HepG2 (cell line): ENCODE measurements around the gene RPS4Y1. TPM values are rescaled to one million over a fixed set of nuclear protein-coding genes. Genes with fewer than 3 reads are reported as not detected.

Experiments
- DZIP1 ChIP-seq: sonication (generic); formaldehyde crosslinking; IDR thresholded peaks from 2 replicates; pipeline ENCODE4 v1.5.0; 2020; ENCODE audit warnings: mild to moderate bottlenecking, missing genetic modification reagents
- FOXK1 ChIP-seq: sonication (generic); formaldehyde crosslinking; IDR thresholded peaks from 2 replicates; pipeline ENCODE4 v1.4.0; 2020; ENCODE audit warnings: low read depth, missing genetic modification reagents, borderline replicate concordance
- HCFC1 ChIP-seq: fragments of 150-350 bp; IDR thresholded peaks from 2 replicates; pipeline ENCODE4 v1.6.1; 2014; ENCODE audit warnings: low read depth, low read length
- KLF12 ChIP-seq: sonication (generic); formaldehyde crosslinking; IDR thresholded peaks from 2 replicates; pipeline ENCODE4 v1.4.0; 2020; ENCODE audit warnings: missing genetic modification reagents, borderline replicate concordance
- NCOA1 ChIP-seq: sonication (generic); formaldehyde crosslinking; IDR thresholded peaks from 2 replicates; pipeline ENCODE4 v1.9.0; 2021; ENCODE audit warnings: missing genetic modification reagents
- PHF5A ChIP-seq: IDR thresholded peaks from one replicate; pipeline ENCODE4 v1.6.1; 2018; ENCODE audit warnings: low read depth, missing genetic modification reagents; ENCODE audit not compliant: unreplicated experiment
- PLSCR1 ChIP-seq: sonication (generic); formaldehyde crosslinking; IDR thresholded peaks from 2 replicates; pipeline ENCODE4 v1.5.0; 2020; ENCODE audit warnings: missing genetic modification reagents, mild to moderate bottlenecking, borderline replicate concordance
- RBFOX2 ChIP-seq: fragments of 200-400 bp; formaldehyde crosslinking; IDR thresholded peaks from 2 replicates; pipeline ENCODE4 v1.6.1; 2017; ENCODE audit warnings: low read depth, mild to moderate bottlenecking, low read length
- RERE ChIP-seq: IDR thresholded peaks from 2 replicates; pipeline ENCODE4 v1.6.1; 2016; ENCODE audit warnings: low read depth, missing genetic modification reagents, missing compliant biosample characterization
- SIN3B ChIP-seq: fragments of 150-350 bp; IDR thresholded peaks from 2 replicates; pipeline ENCODE4 v1.6.1; 2014; ENCODE audit warnings: low read length
- SP5 ChIP-seq: IDR thresholded peaks from 2 replicates; pipeline ENCODE4 v1.6.1; 2016; ENCODE audit warnings: low read depth, borderline replicate concordance
- ZMYM2 ChIP-seq: sonication (generic); formaldehyde crosslinking; IDR thresholded peaks from 2 replicates; pipeline ENCODE4 v1.8.0; 2022; ENCODE audit warnings: mild to moderate bottlenecking, missing genetic modification reagents
- ZNF253 ChIP-seq: sonication (generic); formaldehyde crosslinking; IDR thresholded peaks from 2 replicates; pipeline ENCODE4 v1.8.0; 2022; ENCODE audit warnings: mild to moderate bottlenecking, missing genetic modification reagents, borderline replicate concordance
- ZNF598 ChIP-seq: sonication (generic); formaldehyde crosslinking; IDR thresholded peaks from 2 replicates; pipeline ENCODE4 v1.5.1; 2020; ENCODE audit warnings: mild to moderate bottlenecking, missing genetic modification reagents, borderline replicate concordance
- ZNF687 ChIP-seq: sonication (generic); formaldehyde crosslinking; IDR thresholded peaks from 2 replicates; pipeline ENCODE4 v1.5.1; 2020; ENCODE audit warnings: mild to moderate bottlenecking, missing genetic modification reagents, moderate library complexity
- ZNF766 ChIP-seq: sonication (generic); formaldehyde crosslinking; IDR thresholded peaks from 2 replicates; pipeline ENCODE4 v1.5.0; 2020; ENCODE audit warnings: missing genetic modification reagents, borderline replicate concordance
- ZNF891 ChIP-seq: sonication (generic); formaldehyde crosslinking; IDR thresholded peaks from 2 replicates; pipeline ENCODE4 v1.5.0; 2020; ENCODE audit warnings: mild to moderate bottlenecking, missing genetic modification reagents
- polyA plus RNA-seq, 8 experiments: library from polyadenylated mRNA; depleted of rRNA in 3 of 8; stranded (reverse) in 7 of 8; unstranded in 1 of 8; fragments of >200 nt; fragmentation: Illumina TruSeq in 4 of 8; extraction: Trizol in 4 of 8; gene quantifications; 2 replicates each; pipeline versions ENCODE4 v1.2.1 to v1.2.3, GENCODE V29; 2011 to 2016; ENCODE audit warnings: low read depth in 4 of 8, missing spikeins in 1 of 8, mixed read lengths in 1 of 8; ENCODE audit not compliant: insufficient read depth in 1 of 8
- total RNA-seq, 5 experiments: library from RNA; depleted of rRNA; stranded (reverse); fragments of >200 nt; fragmentation: Illumina TruSeq; extraction: Trizol; gene quantifications; 2 replicates each; pipeline ENCODE4 v1.2.3, GENCODE V29; 2016; ENCODE audit warnings: low read depth in 1 of 5

The RPS4Y1 gene
- total and polyA plus RNA-seq, 2 of the 13 experiments (the other 11 are each of a cell fraction or from before 2014, with no cell fraction given), result 461 to 1,080 TPM

GRCh38 chrY:2841471-2841893 is at the start of gene RPS4Y1 (continued):
- TF ChIP-seq DZIP1 (no peak), SP5 (CRISPR knock-in tag) (no peak), PHF5A (CRISPR knock-in tag) (no peak), RERE (CRISPR knock-in tag) (no peak), FOXK1 (CRISPR knock-in tag) (no peak), RBFOX2 (peak; percentile 50; the same call in 1 of the 2 replicates), KLF12 (CRISPR knock-in tag) (no peak), NCOA1 (no peak), ZNF598 (CRISPR knock-in tag) (0 out of 2 replicates have a peak, but pooled peaks have one; percentile 26), ZMYM2 (no peak), ZNF687 (CRISPR knock-in tag) (peak; percentile 62), HCFC1 (peak; percentile 48; the same call in 1 of the 2 replicates), ZNF253 (no peak), SIN3B (peak; percentile 65; the same call in 1 of the 2 replicates), ZNF766 (CRISPR knock-in tag) (no peak), PLSCR1 (CRISPR knock-in tag) (no peak), ZNF891 (CRISPR knock-in tag) (no peak)
- TF ChIP-seq, all 625 proteins: peak for 11
